ENCODE results near the gene OR2V2. TPM values are rescaled to one million over a fixed set of nuclear protein-coding genes. Genes with fewer than 3 reads are reported as not detected.
A peak's percentile ranks its signal among the peaks of the same experiment; 100 is the strongest.

Gene OR2V2
- polyA plus RNA-seq, 1 of the 3 experiments (the other 2 are of a cell fraction) = not detected

GRCh38 chr5:181114844-181115778 is 32.3 kb upstream of the OR2V2 start:
- H3K79me2 ChIP-seq (ENCODE audit: insufficient read depth) = no peaks in the 10 kb centered on the region
- H3F3A ChIP-seq (replicated peaks; ENCODE audit: insufficient read depth) = peaks cover 7% of the 10 kb centered on the region
- H2AFZ ChIP-seq (ENCODE audit: low read depth) = peak overlapping the region; percentile 29; the same call in 1 of the 2 replicates
- ChIA-PET CTCF (interaction anchor here (1.1 kb wide), 1 partner anchor 10 kb away, joined by 3 read pairs; no protein-coding TSS in a partner anchor), POLR2A (no interaction called here)
- peak overlapping the region in 1 of 2 experiments; percentile 21; a peak in 2 of 4 replicates for H3K4me3 ChIP-seq (ENCODE audit: low read depth in 2 of 2, low read length in 1 of 2)
- no peaks in the 10 kb centered on the region for H4K20me1 ChIP-seq (ENCODE audit: insufficient read depth)
- H3K9ac ChIP-seq = no peak overlapping the region
- 24% methylated on average over 29 of the region's 47 CpGs for WGBS (ENCODE audit: low lambda C conversion rate)
- H3K27me3 ChIP-seq (ENCODE audit: insufficient read depth) = peaks cover 95% of the 10 kb centered on the region
- peak overlapping the region; percentile 50; the same call in 1 of the 2 replicates for H3K4me2 ChIP-seq
- no peaks in the 10 kb centered on the region for H3K4me1 ChIP-seq (ENCODE audit: control insufficient read depth in 1 of 2, insufficient read depth in 2 of 2, low read depth in 1 of 2, low read length in 1 of 2)
- H3K9me3 ChIP-seq = no peaks in the 10 kb centered on the region
- no peak for DNase-seq
- no peaks in the 10 kb centered on the region for H3K36me3 ChIP-seq (replicated peaks in 1 of 2; ENCODE audit: control insufficient read depth in 1 of 2, insufficient read depth in 2 of 2, low read length in 1 of 2)
- TF ChIP-seq GABPA (IDR thresholded peaks at IDR 0.05; ENCODE audit: low read depth) (no peak), TCF12 (IDR thresholded peaks at IDR 0.05) (no peak), FOXJ3 (CRISPR knock-in tag; IDR thresholded peaks at IDR 0.05) (no peak), RFX5 (IDR thresholded peaks at IDR 0.05; ENCODE audit: low read length) (no peak), ZBTB33 (IDR thresholded peaks at IDR 0.05; ENCODE audit: borderline replicate concordance, low read depth) (no peak), MEF2A (IDR thresholded peaks at IDR 0.05; ENCODE audit: borderline replicate concordance, low read depth) (no peak), CTCF (IDR thresholded peaks at IDR 0.05) (no peak), FOXM1 (IDR thresholded peaks at IDR 0.05; ENCODE audit: low read depth) (no peak), FOSL2 (IDR thresholded peaks at IDR 0.05; ENCODE audit: borderline replicate concordance, low read depth) (no peak), REST (IDR thresholded peaks at IDR 0.05; ENCODE audit: low read depth, low read length) (no peak), ELF1 (IDR thresholded peaks at IDR 0.05) (no peak), YY1 (IDR thresholded peaks at IDR 0.05; ENCODE audit: low read depth) (no peak), TEAD4 (IDR thresholded peaks at IDR 0.05; ENCODE audit: borderline replicate concordance, insufficient read depth) (no peak)
- H3K9me2 ChIP-seq = no peaks in the 10 kb centered on the region
- H3K27ac ChIP-seq (ENCODE audit: low read depth in 2 of 2, low read length in 1 of 2) = no peak overlapping the region

Data from SK-N-SH (cell line).